Right renal pelvis (tissue), 4 donors: ENCODE measurements around the gene FAXC. TPM values are rescaled to one million over a fixed set of nuclear protein-coding genes. Genes with fewer than 3 reads are reported as not detected.
"Not testable (repeated sequence)": the region's sequence is repeated elsewhere in the genome, so short reads cannot be mapped to it uniquely, and the experiment has no call there.

Source experiments
- DNase-seq, 4 donors: peaks; one replicate each; pipeline ENCODE4 v3.0.0-alpha.2; 2013; ENCODE audit warnings: low read depth in 4 of 4, low spot score in 3 of 4, missing footprints in 1 of 4
- polyA plus RNA-seq, 4 donors: library from polyadenylated mRNA; unstranded; fragments of 120-200 nt; gene quantifications; one replicate each; pipeline ENCODE4 v1.2.1, GENCODE V29; 2013; ENCODE audit not compliant: insufficient read length in 4 of 4

The FAXC gene
- polyA plus RNA-seq, 4 donors: 4.9 to 6.2 (median 5.5) TPM

DNA sequence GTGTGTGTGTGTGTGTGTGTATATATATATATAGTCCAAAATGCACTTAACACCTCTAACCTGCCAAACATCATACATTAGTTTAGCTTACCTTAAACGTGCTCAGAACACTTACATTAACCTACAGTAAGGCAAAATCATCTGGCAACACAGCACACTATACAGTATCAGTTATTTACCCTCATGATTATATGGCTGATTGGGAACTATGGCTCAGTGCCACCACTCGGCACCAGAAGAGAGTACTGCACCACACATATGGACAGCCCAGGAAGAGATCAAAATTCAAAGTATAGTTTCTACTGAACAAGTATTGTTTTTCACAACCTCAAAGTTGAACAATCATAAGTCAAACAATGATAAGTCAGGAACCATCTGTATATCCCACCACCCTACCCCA is 59.8 kb downstream of the FAXC start:
- no peak for DNase-seq

DNA sequence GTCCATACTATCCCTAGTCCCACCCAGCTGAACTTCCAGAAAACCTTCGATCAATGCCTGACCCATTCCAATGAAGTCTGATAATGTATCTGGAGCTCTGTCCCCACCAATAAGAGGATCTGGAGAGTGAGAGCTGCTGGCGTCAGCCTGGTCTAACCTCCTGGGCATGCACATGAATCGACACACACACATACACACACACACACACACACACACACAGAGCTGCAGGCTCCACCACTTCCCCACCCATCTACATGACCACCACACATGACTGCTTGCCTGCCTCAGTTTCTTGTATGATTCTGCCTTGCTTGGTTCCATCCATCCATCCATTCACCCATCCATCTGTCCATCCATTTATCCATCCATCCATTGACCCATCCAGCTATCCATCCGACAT is 60.8 kb downstream of the FAXC start:
- DNase-seq: no peak

DNA sequence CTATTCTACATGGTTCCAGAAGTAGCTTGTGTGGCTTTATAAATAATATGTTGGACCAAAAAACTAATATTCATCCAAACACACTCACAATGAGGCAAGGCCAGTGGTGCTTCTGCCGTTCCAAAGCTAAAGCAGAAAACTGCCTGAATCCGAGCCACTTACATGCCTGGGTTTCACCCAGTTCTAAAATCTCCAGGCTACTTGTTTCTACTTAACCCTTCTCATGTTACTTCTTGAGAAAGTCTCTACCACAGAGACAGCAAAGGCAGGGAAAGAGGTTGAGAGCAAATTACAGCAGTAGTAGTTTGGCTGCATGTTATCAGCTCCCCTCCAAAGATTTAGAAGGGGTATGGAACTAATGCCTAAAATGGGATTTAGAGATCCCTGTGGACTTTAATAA is 62.0 kb downstream of the FAXC start:
- no peak for DNase-seq

DNA sequence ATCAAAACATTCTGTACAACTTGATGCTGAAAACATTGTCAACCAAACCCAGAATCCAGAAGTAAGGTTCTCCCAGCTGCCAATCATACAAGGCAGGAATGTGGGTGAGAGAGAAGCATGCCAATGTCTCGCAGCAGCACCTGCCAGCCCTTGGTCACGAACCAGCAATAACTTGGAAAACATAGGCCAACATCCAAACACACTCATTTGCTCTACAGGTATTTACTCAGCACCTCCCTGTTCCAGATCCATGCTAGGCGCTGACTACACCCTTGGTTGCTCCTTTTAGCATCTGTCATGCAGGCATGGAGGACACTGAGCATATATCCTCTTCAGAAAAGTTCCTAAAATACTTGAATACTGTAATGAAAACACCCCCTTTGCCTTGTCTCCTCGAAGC is 63.6 kb downstream of the FAXC start:
- DNase-seq: no peak

DNA sequence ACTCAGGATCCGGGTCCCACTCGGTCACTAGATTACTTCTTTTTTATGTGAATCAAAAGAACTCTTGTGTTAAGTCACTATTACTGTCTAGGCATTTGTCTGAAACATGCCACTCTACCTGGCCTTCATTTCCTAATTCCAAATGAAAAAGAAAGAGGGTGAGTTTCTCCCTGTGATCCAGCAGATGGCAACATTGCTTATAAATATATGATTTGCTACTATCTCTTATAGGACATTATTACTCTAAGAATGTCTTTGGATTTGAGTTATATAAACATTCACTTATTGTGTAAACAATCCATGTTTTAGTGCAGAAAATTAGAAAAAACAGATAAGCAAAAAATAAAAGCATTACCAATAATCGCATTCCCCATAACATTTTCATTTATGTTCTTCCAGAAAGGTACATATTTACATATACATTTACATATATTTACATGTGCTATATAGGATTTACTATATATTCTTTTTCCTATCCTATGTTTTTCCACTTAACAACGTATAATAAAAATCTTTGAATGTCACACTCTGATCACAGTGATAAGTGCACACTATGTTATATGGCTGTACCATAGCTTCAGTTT is 66.9 kb downstream of the FAXC start:
- DNase-seq: no peak

DNA sequence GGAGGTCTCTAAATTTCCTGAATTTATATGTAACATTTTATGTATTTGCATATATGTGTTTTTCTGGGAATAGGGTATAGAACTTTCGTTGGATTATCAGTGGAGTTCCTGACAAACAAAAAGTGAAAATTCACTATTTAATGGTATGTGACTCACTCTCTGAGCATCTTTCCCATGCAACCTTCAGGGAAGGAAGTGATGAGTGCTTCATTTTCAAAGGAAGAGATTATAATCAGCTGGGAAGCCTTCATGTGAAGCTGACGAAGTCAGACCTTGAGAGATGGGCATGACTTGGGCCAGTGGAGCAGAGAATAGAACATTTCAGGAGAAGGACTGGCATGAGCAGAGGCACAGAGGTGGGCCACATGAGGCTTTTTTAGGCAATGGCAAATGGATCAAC is 72.7 kb downstream of the FAXC start:
- no peak for DNase-seq

DNA sequence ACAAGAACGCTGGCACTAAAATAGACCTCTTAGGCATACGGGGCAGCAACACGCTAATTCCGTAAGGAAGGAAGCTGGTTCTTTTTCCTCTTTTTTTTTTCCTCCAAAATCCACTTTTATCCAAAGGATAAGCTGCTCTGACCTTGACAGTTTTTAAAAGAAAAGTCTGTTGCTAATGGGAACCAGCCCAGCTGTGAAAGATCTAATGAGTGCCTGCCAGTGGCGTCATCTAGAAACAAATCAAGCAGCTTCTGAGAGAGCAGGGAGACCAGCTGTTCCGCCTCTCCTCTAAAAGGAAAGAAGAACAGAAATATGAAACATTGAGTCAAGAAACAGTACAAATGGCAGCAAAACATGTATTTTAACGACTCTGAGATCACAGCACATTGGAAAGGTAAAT is 78.6 kb downstream of the FAXC start:
- DNase-seq: peak; percentile 23 to 48 (median 32)

DNA sequence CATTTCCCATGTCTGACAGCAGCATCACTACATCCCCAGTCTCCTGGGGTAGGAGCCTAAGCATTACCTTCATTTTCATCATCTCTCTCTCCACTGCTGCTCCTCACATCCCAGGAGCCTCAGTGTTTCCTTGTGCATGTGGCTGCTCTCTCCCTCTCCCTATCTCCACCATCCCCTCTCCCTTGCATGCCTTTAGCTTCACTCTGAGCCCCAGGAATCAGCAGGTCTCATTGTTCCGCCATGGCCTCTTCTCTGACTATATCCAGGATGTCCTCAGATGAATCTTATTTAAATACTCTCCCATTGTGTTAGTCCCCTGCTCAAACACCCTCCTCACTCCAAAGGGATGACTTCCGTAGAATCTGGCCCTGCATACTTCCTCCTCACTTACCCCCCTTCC is 79.4 kb downstream of the FAXC start:
- DNase-seq: no peak

DNA sequence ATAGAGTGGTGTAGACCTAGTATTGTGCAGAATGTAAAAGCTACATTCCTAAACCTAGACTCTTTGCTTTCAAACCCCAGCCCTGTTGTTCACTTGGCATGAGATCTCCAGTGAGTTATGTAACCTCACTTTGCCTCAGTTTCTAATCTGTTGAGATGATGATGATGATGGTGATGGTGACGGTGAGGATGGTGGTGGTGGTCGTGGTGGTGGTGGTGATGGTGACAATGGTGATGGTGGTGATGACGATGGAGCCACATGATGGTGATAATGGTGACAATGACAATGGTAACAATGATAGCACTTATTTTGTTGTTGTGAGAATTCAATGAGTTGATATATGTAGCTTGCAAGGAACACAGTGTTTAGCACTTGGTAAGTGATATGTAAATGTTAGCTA is 80.3 kb downstream of the FAXC start:
- DNase-seq: no peak

DNA sequence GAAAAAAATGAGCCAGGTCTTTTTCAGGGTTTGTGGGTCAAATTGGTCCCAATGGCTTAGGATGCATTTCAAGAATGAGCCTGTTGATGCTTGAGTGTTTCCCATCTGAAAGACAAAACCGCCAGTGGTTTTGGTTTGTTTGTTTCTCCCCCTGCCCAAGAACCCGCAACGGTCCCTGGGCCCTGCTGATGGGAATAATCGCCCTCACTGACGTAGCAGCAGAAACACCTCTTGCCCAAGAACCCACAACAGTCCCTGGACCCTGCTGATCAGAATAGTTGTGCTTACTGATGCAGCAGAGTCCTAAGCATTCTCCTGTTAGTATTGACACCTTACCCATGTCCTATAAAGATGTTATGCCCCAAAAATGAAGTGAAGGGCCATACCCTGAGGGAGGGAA is 82.5 kb downstream of the FAXC start:
- DNase-seq: not testable (repeated sequence)

DNA sequence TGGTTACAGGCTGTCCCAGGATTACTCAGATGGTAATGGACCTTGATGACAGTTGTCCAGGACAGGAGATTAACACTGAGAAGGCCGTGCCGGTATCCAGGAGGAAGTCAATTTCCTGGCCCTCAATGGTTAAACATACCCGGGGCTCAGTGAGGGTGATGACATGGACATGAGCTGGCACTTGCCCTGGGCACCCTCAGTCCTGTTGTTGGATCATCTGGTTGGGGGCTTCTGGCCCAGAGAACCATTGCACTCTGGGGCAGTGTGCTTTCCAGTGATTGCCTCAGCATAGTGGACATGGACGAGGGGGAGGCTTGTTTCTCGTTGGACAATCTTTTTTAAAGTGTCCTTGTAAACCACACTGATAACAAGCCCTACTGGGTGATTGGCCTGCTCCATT is 84.0 kb downstream of the FAXC start:
- DNase-seq: not testable (repeated sequence)

DNA sequence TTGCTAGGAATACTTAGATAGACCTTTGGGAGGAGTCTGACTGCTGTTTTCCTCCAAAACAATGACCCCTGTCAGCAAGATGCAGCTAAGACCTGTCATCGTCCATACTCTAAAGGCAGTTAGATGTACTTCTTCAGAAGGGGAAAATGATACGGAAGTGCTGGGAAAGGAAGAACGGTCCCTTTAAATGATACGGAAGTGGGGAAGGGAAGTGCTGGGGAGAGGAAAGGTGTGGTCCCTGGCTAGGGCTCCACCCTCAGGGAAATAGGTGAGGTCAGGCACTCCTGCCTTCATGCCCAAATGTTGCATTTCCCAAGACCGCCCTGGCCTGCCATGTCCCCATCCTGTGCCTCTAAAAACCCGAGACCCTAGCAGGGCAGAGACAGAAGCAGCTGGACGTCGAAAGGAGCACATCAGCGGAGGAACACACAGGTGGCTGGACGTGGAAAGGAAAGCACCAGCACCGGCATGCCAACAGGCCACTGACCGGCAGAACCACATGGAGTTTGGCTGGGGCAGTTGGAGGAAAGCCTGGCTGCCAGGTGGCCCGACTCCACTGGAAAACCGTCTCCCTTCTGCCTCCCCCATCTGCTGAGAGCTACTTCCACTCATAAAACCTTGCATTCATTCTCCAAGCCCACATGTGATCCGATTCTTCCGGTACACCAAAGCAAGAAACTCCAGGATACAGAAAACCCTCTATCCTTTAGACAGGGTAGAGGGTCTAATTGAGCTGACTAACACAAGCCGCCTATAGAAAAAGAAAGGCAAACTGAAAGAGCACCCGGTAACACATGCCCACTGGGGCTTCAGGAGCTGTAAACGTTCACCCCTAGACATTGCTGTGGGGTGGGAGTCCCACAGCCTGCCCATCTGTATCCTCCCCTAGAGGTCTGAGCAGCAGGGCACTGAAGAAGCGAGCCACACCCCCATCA is 94.6 kb downstream of the FAXC start:
- no peak for DNase-seq

DNA sequence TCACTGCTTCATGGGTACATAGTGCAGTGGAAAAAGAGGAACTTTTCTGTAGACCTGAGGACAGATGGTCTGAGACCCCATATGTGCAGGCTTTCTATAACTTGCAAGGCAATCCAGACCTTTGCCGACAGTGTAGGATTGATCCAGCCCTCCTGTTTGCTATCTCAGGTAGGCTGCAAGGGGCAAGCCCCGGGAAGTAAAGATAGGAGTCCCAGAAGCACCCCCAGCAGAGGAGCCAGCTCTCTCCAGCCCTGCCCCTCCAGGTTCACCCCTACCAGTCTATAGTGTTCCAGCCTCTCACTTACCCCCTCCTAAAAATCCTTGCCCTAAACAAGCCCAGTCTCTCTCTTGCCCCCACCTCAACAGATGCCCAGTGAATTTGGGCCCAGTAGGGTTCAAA is 96.2 kb downstream of the FAXC start:
- no peak for DNase-seq

DNA sequence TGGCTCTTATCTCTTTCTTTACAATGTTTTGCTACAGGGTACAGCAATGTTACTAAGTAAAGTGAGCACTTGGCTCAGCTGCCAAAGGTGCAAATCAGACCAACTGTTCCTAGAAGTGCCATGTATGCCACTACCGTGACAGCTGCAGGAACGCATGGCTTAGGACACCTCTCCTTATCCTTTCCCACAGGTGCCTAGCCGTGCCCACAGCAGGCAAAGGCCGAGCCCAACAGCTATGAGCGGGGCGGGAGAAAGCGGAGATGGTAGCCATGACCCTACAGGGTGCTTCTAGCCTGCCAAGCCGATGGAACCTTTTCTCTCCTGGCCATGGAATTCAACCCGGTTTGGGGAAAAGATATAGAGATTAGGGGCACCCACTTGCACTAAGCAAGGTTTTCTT is 97.1 kb downstream of the FAXC start:
- no peak for DNase-seq

DNA sequence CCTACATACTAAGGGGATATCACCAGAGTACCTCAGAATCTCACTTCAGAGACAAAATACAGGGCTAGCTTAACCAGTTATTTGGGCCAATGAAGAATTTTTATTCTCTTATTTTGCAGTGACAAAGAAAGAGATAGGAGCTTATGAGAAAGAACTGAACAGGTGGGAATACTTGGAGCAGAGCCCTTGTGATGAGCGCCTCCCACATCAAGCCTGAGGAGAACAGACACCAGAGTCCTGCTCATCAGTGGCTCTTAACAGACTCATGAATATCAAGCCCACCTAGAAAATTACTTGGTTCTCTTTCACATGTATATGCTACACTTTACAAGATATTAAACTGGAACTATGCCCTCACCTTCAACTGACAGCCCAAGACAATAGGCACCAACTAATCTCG is 99.0 kb downstream of the FAXC start:
- DNase-seq: no peak

DNA sequence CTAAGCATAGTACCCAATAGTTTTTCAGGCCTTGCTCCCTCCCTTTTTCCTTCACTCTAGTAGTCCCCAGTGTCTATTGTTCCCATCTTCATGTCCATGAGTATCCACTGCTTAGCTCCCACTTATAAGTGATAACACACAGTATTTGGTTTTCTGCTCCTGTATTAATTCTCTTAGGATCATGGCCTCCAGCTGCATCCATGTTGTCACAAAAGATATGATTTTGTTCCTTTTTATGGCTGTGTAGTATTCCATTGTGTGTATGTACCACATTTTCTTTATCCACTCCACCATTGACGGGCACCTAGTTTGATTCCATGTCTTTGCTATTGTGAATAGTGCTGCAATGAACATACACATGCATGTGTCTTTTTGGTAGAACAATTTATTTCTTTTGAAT is 102.9 kb downstream of the FAXC start:
- no peak for DNase-seq

DNA sequence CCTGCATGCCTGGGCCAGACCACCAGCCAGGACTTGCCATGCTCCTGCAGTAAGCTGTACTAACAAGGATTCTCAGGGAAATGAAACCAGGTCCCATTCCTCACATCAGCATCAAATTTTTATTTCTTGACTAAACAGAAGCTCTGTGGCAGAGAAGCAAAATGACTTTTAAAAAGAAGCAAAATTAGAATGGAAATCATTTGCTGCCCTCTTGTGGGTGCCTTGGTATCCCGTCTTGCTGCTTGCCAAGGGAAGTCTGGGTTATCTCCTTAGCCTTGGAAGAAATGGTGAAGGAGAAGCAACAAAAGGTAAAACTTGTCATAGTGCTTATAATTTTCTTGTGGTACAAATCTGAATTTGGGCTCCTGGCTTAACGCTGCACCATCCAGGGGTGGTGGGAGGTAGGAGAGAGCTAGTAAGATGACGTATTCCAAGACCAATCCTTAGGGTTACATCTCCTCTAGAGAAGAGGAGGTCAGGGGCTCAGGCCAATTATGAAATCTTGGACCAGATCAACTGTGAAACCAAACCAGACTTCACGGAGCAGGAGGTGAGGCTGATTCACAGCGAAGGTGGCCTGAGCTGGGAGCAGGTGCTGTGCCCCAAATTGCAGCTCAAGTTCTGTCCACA is 107.5 kb downstream of the FAXC start:
- peak in 2 of 4 donors; percentile 7 to 18 for DNase-seq

DNA sequence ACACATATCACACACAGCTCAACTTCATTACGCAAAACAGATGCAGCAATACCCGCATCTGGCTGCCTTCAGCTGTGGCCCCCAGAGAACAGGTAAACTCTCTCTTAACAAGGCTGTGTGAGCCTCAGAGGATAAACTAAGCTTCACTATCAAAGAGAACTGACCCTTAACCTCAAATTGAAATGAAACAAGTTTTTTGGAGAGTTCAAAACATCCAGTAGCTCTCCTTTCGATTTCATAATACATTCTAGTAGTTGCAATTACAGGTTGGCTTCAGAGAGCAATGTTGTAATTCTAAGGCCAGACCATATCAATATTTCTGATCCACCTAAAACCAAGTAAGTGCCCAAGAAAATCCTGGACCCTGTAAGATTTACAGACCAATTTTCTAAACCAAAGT is 113.5 kb downstream of the FAXC start:
- no peak for DNase-seq

DNA sequence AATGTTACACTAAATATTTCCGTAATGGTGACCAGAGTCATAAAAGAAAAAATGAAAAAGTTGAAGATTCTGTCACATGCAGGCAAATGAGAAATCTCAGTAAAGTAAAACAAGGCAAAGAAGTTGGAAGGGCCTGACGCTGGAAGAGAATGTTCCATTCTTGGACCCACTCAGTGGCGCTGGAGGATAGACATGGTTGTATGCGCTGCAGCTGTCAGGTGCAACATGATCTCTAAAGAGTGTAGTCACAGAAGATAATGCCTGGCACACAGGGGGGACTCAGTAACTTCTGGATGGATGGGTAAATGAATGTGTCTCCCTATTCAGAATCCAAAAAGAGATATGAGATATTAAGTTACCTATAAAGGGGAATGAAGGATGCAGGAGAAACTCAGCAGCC is 116.3 kb downstream of the FAXC start:
- no peak for DNase-seq

DNA sequence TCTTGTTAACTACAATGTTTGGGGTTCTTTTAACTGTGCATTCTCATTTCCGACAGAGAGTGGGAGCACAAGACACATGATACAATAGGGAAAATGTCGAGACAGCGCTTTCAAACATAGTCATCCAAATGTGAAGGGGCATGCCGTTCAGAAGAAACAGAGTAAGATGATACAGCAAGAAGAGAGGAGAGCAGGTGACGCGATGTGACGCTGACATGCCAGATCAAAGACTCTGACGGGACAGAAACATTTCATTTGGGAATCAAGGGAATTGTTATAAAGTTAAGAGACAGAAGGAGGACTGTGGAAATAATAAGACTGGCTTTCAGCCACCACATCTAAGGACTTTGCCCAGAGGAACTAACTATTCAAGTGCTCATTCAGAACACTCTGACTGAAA is 117.4 kb downstream of the FAXC start:
- no peak for DNase-seq

DNA sequence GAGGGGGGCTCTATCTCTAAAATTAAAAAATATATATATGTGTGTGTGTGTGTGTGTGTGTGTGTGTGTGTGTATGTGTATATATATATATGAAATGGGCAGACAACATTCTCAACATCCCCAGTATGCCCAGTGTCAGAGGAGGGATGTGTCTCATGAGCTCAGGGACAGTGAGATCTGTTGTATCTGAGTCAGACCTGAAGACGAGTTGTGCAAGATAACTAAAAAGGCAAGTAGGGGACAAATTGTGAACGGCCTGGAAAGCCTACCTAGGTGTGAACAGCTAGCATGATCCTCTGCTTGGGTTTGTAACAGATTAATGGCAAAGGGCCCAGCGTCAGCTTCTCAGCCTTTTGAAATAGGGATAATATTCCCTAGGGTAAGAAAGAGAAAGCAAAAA is 124.3 kb downstream of the FAXC start:
- no peak for DNase-seq
